SH-SY5Y (cell line): ENCODE results near the gene IL18.

ENCODE experiments used
- GATA2 ChIP-seq: IDR thresholded peaks from 2 replicates; pipeline ENCODE4 v1.6.1; 2011; ENCODE audit warnings: mild to moderate bottlenecking, low read depth, low read length
- GATA3 ChIP-seq: IDR thresholded peaks from 2 replicates; pipeline ENCODE4 v1.6.1; 2011; ENCODE audit warnings: low read depth, mild to moderate bottlenecking, low read length, moderate library complexity

- TF ChIP-seq GATA2 (no peak), GATA3 (no peak)
Measured at GRCh38 chr11:112156956-112157766, 6.7 kb downstream of the IL18 start.
